Stimulated activated CD4-positive, alpha-beta T cell treated with anti-CD3 and anti-CD28 coated beads, Interleukin-4, amount 100 ng/mL, for 4 hours (primary cell): ENCODE results near the gene TMED1.
"Not testable (repeated sequence)": the region's sequence is repeated elsewhere in the genome, so short reads cannot be mapped to it uniquely, and the experiment has no call there.

Experiments
- DNase-seq, 2 experiments: peaks; one replicate each; pipeline ENCODE4 v3.0.0-alpha.2; 2020

TMED1 gene

DNA sequence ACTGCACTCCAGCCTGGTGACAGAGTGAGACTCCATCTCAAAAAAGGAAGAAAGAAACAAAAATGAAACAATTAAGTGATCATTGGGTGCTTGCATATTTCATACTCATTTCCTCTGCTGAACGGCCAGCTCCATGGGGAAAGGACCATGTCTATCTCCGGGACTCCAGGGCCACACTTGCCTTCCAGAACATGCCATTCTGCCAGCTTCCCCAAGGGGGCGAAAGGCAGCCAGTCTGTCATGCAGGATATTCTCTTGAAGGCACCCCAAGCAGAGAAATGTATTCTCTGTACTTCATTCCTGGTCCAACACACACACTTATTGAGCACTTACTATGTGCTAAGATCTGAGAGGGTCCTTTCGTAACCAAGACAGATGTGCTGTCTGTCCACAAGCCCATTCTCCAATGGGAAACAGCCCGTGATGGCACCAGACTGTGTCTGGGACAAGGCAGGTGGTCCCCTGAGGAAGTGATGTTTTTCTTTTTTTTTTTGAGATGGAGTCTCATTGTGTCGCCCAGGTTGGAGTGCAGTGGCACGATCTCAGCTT, 25.2 kb upstream of the TMED1 start:
- peak in 1 of 2 experiments; percentile 36 for DNase-seq

GRCh38 chr19:10858204-10858828, 22.3 kb upstream of the TMED1 start:
- no peak for DNase-seq

DNA sequence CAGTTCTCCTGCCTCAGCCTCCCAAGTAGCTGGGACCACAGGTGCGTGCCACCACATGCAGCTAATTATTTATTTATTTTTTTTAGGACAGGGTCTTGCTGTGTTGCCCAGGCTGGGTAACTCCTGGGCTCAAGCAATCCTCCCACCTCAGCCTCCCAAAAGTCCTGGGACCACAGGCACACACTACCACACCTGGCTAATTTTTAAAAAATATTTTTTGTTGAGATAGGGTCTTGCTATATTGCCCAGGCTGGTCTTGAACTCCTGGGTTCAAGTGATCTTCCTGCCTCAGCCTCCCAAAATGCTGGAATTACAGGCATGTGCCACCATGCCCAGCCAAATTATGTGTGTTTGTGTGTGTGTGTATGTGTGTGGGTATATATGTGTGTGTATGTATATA, 20.9 kb upstream of the TMED1 start:
- not testable (repeated sequence) for DNase-seq

DNA sequence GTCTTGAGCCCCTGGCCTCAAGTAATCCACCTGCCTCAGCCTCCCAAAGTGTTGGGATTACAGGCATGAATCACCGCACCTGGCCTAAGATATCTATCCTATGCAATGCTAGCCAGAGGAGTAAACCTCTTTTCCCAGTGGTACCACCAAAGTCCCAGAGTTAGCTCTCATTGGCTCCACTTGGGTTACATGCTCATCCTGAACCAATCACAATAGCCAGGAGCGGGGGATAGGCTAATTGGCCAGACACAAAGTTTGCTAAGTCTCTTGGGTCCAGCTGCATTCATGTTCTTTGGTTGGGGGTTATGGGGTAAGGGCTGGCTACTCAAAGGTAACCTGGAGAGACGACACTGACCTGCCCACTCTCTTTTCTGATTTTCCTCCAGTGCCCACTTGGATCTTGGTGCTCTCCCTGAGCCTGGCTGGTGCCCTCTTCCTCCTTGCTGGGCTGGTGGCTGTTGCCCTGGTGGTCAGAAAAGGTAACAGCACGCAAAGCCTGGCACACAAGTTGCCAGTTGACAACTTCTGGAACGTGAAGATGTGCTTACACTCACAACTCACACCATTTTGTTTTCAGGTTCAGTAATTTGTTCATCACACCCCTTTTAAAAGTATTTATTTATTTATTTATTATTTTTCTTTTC, 20.0 kb upstream of the TMED1 start:
- DNase-seq: no peak

DNA sequence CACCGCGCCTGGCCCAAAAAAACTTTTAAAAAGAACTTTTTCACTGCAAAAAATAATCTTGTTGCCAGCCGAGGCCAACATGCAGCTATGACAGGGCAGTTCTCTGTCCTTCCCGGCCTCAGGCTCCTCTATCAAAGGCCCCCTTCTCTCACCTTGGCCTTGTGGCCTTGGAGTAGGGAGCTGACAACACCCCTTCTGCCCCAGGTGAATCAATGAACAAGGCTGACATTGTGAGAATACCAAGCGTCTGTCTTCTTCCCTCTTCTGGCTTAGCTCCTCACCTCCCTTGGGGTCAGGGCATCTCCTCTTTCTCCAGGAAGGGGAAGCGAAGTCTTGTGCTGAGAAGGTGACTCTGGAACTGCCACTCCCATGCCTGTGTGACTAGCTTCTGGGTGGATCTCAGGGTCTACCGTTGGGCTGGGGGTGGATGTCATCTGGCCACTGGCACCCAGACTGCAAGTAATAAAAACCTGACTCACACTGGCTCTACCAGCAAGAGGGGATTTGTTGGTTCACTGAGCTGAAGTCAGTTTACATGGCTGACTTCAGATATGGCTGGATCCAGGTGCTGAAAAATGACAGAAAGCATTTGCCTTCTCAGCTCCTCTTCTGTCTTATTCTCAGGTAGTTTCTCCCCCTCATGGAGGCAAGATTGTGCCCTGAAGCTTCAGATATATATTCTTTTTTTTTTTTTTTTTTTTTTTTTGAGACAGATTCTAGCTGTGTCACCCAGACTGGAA, 18.5 kb upstream of the TMED1 start:
- DNase-seq: no peak

DNA sequence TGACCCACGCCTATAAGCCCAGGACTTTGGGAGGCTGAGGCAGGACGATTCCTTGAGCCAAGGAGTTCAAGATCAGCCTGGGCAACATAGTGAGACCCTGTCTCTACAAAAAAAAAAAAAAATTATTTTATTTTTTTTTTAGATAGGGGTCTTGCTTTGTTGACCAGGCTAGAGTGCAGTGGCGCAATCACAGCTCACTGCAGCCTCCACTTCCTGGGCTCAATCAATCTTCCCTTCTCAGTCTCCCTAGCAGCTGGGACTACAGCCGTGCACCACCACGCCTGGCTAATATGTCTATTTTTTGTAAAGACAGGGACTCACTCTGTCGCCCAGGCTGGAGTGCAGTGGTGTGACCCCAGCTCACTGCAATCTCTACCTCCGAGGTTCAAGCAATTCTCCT, 16.9 kb upstream of the TMED1 start:
- no peak for DNase-seq

DNA sequence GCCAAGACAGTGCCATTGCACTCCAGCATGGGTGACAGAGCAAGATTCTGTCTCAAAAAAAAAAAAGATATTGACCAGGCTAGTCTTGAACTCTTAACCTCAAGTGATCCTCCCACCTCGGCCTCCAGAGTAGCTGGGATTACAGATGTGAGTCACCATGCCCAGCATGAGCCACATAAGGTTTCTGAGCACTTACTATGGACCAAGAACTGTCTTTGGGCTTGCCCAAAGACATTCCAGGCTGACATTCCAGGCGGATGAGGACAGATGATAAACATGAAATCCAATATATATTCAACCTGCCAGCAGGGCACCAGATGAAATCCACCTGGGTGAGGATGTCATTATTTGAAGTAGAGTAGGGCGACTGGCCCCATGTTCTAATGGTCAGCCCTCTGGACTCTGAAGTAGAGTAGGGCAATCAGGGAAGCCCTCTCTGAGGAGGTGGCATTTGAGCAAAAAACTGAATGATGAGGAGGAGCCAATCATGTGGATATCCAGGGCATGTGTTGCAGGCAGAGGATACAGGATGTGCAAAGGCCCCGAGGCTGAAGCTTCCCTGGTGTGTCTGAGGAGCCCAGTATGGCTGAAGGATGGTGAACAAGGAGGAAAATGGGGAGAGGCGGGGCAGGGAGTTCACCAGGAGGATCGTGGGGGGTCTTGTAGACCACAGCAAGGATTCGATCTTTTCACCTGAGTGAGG, 16.2 kb upstream of the TMED1 start:
- DNase-seq: no peak

- DNase-seq: no peak
These were observed 14.6 kb upstream of the TMED1 start for GRCh38 chr19:10850631-10851030.

DNA sequence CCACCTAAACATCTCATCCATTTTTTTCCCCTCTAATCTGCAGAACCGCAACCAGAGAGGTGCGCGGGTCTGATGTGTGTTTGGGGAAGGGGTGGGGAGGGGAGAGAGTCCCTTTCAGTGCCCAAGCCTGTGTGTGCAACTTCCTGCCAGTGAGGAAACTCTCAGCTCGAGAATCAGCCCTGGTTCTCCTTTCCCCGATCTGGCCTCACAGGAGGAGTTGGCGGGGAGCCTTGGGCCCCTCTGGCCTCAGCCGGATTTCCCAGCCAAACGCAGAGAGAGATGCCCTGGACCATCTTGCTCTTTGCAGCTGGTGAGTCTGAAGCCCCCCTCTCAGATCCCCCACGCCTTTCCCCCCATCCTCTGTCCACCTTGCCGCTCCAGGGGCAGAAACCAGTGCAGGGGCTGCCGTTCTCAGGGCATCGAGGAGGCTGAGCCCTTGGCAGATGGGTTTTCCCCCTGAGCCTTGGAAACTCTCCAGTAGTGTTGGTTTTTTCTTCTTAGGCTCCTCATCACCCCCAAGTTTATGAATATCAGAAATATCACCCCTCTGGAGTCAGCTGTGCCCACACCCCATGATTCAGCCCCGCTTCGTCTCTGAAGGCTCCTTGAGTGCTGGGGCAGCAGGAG, 12.3 kb upstream of the TMED1 start, which contains the start of gene C19orf38:
C19orf38 (plus strand) TSS at position 186 of the 627 bp plus-strand sequence; CDS start at position 280, 94 bp downstream.
- no peak for DNase-seq

GRCh38 chr19:10846500-10847202, 10.6 kb upstream of the TMED1 start:
- DNase-seq: no peak

DNA sequence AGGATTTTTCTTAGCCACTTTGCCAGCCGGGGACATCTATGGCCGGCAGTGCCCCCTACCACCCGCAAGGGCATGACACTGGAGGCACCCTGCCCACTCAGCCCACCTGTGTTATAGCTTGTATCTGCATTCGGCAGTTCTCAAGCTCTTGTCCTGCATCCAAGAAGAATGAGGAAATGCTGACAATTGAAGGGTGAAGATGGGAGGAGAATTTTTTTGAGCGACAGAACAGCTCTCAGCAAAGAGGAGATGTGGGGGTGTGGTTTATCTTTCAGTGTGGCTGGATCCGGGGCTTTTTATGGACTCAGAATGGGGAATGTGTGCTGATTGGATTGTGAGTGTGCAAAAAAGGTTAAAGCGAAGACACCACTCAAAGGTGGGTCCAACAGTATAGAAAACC, 6.8 kb upstream of the TMED1 start:
- no peak for DNase-seq

DNA sequence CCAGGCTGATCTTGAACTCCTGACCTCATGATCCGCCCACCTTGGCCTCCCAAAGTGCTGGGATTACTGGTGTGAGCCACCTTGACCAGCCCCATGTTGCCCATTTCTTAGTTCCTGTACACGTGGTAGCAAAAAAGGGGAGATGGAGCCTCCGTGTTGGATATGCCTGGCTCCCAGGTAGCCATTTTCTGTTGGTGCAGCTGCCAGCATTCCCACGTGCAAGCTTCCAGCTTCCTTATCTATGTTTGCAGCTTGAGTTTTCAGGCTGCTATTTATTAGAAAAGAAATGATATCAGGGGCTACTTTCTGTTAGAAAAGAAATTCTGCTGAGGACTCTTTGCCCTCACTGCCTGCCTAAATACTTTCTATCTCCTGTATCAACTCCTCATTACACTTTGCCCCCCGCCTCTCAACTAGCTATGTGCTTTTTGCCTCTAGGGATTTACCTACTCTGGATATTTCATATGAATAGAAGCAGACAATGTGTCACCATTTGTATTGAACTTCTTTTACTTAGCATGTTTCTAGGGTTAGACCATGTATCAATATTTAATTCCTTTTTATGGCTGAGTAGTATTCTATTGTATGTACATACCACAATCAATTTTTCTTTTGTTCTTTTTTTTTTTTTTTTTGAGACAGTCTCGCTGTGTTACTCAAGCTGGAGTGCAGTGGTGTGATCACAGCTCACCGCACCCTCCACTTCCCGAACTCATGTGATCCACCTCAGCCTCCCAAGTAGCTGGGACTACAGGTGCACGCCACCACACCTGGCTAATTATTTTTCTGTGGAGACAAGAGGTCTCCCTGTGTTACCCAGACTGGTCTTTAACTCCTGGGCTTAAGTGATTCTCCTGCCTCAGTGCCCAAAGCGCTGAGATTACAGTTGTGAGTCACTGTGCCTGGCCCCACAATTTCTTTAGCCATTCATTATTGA, 3.4 kb upstream of the TMED1 start:
- DNase-seq: no peak

- no peak for DNase-seq
These were observed 2.4 kb upstream of the TMED1 start for GRCh38 chr19:10838377-10838776.

DNA sequence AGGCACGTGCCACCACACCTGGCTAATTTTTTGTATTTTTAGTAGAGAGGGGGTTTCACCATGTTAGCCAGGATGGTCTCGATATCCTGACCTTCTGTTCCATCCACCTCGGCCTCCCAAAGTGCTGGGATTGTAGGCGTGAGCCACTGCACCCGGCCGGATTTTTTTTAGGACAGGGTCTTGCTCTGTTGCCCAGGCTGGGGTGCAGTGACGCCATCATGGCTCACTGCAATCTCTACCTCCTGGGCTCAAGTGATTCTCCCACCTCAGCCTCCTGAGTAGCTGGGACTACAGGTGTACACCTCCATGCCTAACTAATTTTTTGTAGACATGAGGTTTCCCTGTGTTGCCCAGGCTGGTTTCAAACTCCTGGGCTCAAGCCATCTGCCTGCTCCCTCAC, 1.6 kb upstream of the TMED1 start:
- not testable (repeated sequence) for DNase-seq

GRCh38 chr19:10836479-10837330, 693 bp upstream of the TMED1 start:
- peak; percentile 75 to 85 for DNase-seq

GRCh38 chr19:10835089-10835753, 791 bp downstream of the TMED1 start:
- DNase-seq: no peak

DNA sequence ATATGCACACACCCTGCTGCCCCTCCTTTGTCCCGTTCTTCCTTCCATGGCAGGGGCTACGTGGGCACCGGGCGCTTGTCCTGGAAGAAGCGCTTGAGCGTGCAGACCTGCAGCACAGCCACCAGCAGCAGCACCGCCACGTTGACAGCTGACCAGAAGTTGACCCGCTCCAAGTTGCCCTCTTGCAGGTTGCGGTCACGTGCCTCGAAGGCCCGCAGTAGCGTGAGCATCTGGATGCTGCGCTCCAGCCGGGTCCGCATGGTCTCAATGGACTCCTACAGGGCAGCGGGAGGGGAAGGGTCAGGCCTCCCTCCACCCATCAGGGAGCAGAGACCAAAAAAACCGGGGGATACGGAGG, 3.1 kb downstream of the TMED1 start:
- no peak for DNase-seq

- DNase-seq: no peak
These were observed 3.7 kb downstream of the TMED1 start for GRCh38 chr19:10831987-10832938.
